SK-N-SH (cell line): Measurements from ENCODE around the gene RAB40A.

Experiments
- CTCF ChIP-seq: fragments of 200-600 bp; sonication (generic); IDR thresholded peaks from 2 replicates; pipeline ENCODE4 v1.6.1; 2017; ENCODE audit warnings: antibody characterized with exemption, mild to moderate bottlenecking, moderate library complexity
- ELF1 ChIP-seq: IDR thresholded peaks from 2 replicates; pipeline ENCODE4 v1.4.0; 2012
- EP300 ChIP-seq, 2 experiments: IDR thresholded peaks; 2 replicates each; pipeline versions ENCODE4 v1.4.0 to v1.6.1; 2012; ENCODE audit warnings: borderline replicate concordance in 1 of 2, low read depth in 1 of 2, low read length in 1 of 2
- NRF1 ChIP-seq: IDR thresholded peaks from 2 replicates; pipeline ENCODE4 v1.6.1; 2012; ENCODE audit warnings: low read depth, mild to moderate bottlenecking, low read length
- POLR2AphosphoS5 ChIP-seq: IDR thresholded peaks from 2 replicates; pipeline ENCODE4 v1.6.1; 2012; ENCODE audit warnings: low read depth, low read length
- RAD21 ChIP-seq: IDR thresholded peaks from 2 replicates; pipeline ENCODE4 v1.6.1; 2012; ENCODE audit warnings: mild to moderate bottlenecking, low read length
- RFX5 ChIP-seq: IDR thresholded peaks from 2 replicates; pipeline ENCODE4 v1.6.1; 2012; ENCODE audit warnings: mild to moderate bottlenecking, improper control_type of control experiment, low read length

- TF ChIP-seq POLR2AphosphoS5 (no peak), ELF1 (no peak), CTCF (no peak), RFX5 (no peak), RAD21 (no peak), NRF1 (no peak), EP300 (IDR thresholded peaks at IDR 0.05; ENCODE audit: borderline replicate concordance in 1 of 2, low read depth in 1 of 2, low read length in 1 of 2) (no peak)
Measured at GRCh38 chrX:103461156-103461555, 58.1 kb downstream of the RAB40A start.
